Measurements from ENCODE around the gene ELMO1.

Gene ELMO1

GRCh38 chr7:37377231-37377630, 71.4 kb downstream of the ELMO1 start:
- H3K4me1 ChIP-seq (ENCODE audit: control insufficient read depth, low read length): no peaks in the 10 kb centered on the region
- no peaks in the 10 kb centered on the region for H3K36me3 ChIP-seq (ENCODE audit: control insufficient read depth, low read length)
- H3K27me3 ChIP-seq (ENCODE audit: control insufficient read depth, low read length): peaks cover 2% of the 10 kb centered on the region
- H3K9me2 ChIP-seq (replicated peaks; ENCODE audit: control insufficient read depth, low read length): no peaks in the 10 kb centered on the region
- no peaks in the 10 kb centered on the region for H4K20me1 ChIP-seq (ENCODE audit: control insufficient read depth, insufficient read depth, low read depth, low read length)
- H3K27ac ChIP-seq (ENCODE audit: low read depth, low read length): no peak overlapping the region
- no peaks in the 10 kb centered on the region for H3F3A ChIP-seq (ENCODE audit: control insufficient read depth, insufficient read depth)
- H3K4me3 ChIP-seq (ENCODE audit: low read length): no peak overlapping the region
- H3K4me2 ChIP-seq (ENCODE audit: low read length): no peak overlapping the region
- peaks cover 26% of the 10 kb centered on the region; the same call in 1 of the 2 replicates for H3K9me3 ChIP-seq (ENCODE audit: control insufficient read depth, insufficient read depth, low read length)
- TF ChIP-seq EZH2phosphoT487 (IDR thresholded peaks at IDR 0.05; ENCODE audit: borderline replicate concordance, low read length) (no peak), CTCF (IDR thresholded peaks at IDR 0.05; ENCODE audit: low read depth, low read length, poor library complexity, severe bottlenecking) (no peak)
- H3K79me2 ChIP-seq (ENCODE audit: control insufficient read depth, low read length): no peaks in the 10 kb centered on the region

- H3K36me3 ChIP-seq (ENCODE audit: control insufficient read depth, low read length): no peaks in the 10 kb centered on the region
- peaks cover 26% of the 10 kb centered on the region; the same call in 1 of the 2 replicates for H3K9me3 ChIP-seq (ENCODE audit: control insufficient read depth, insufficient read depth, low read length)
- H3K9me2 ChIP-seq (replicated peaks; ENCODE audit: control insufficient read depth, low read length): no peaks in the 10 kb centered on the region
- H3K27ac ChIP-seq (ENCODE audit: low read depth, low read length): no peak overlapping the region
- no peak overlapping the region for H3K4me3 ChIP-seq (ENCODE audit: low read length)
- no peaks in the 10 kb centered on the region for H3F3A ChIP-seq (ENCODE audit: control insufficient read depth, insufficient read depth)
- peaks cover 11% of the 10 kb centered on the region for H3K27me3 ChIP-seq (ENCODE audit: control insufficient read depth, low read length)
- H3K4me2 ChIP-seq (ENCODE audit: low read length): no peak overlapping the region
- no peaks in the 10 kb centered on the region for H4K20me1 ChIP-seq (ENCODE audit: control insufficient read depth, insufficient read depth, low read depth, low read length)
- no peak for TF ChIP-seq EZH2phosphoT487 (IDR thresholded peaks at IDR 0.05; ENCODE audit: borderline replicate concordance, low read length)
- no peak for TF ChIP-seq CTCF (IDR thresholded peaks at IDR 0.05; ENCODE audit: low read depth, low read length, poor library complexity, severe bottlenecking)
- H3K79me2 ChIP-seq (ENCODE audit: control insufficient read depth, low read length): no peaks in the 10 kb centered on the region
- no peaks in the 10 kb centered on the region for H3K4me1 ChIP-seq (ENCODE audit: control insufficient read depth, low read length)
These were observed 72.3 kb downstream of the ELMO1 start for GRCh38 chr7:37376386-37376785.

- peaks cover 15% of the 10 kb centered on the region for H3K27me3 ChIP-seq (ENCODE audit: control insufficient read depth, low read length)
- H3K9me2 ChIP-seq (replicated peaks; ENCODE audit: control insufficient read depth, low read length): no peaks in the 10 kb centered on the region
- H3F3A ChIP-seq (ENCODE audit: control insufficient read depth, insufficient read depth): no peaks in the 10 kb centered on the region
- no peaks in the 10 kb centered on the region for H3K36me3 ChIP-seq (ENCODE audit: control insufficient read depth, low read length)
- H4K20me1 ChIP-seq (ENCODE audit: control insufficient read depth, insufficient read depth, low read depth, low read length): no peaks in the 10 kb centered on the region
- H3K4me1 ChIP-seq (ENCODE audit: control insufficient read depth, low read length): no peaks in the 10 kb centered on the region
- H3K4me3 ChIP-seq (ENCODE audit: low read length): no peak overlapping the region
- no peak overlapping the region for H3K4me2 ChIP-seq (ENCODE audit: low read length)
- no peak for TF ChIP-seq CTCF (IDR thresholded peaks at IDR 0.05; ENCODE audit: low read depth, low read length, poor library complexity, severe bottlenecking)
- no peak for TF ChIP-seq EZH2phosphoT487 (IDR thresholded peaks at IDR 0.05; ENCODE audit: borderline replicate concordance, low read length)
- H3K27ac ChIP-seq (ENCODE audit: low read depth, low read length): no peak overlapping the region
- peaks cover 26% of the 10 kb centered on the region; the same call in 1 of the 2 replicates for H3K9me3 ChIP-seq (ENCODE audit: control insufficient read depth, insufficient read depth, low read length)
- no peaks in the 10 kb centered on the region for H3K79me2 ChIP-seq (ENCODE audit: control insufficient read depth, low read length)
These were observed 75.9 kb downstream of the ELMO1 start for GRCh38 chr7:37372750-37373149.
